Trophoblast cell (in vitro differentiated cells and primary cell): ENCODE results near the gene IL13RA1.
"Not testable (repeated sequence)": the region's sequence is repeated elsewhere in the genome, so short reads cannot be mapped to it uniquely, and the experiment has no call there.

Source experiments
- DNase-seq, 2 donors: peaks; one replicate each; pipeline ENCODE4 v3.0.0-alpha.2; 2016
- H2AFZ ChIP-seq: 2 replicates; pipeline ENCODE4 v1.6.1; 2013; ENCODE audit warnings: low read length, moderate library complexity, mild to moderate bottlenecking; ENCODE audit not compliant: insufficient read depth, poor library complexity
- H2AK5ac ChIP-seq: 2 replicates; pipeline ENCODE4 v1.6.1; 2013; ENCODE audit warnings: mild to moderate bottlenecking, low read length
- H2BK120ac ChIP-seq: 2 replicates; pipeline ENCODE4 v1.6.1; 2013; ENCODE audit warnings: low read length, mild to moderate bottlenecking, moderate library complexity; ENCODE audit not compliant: insufficient read depth, poor library complexity
- H2BK12ac ChIP-seq: 2 replicates; pipeline ENCODE4 v1.6.1; 2013; ENCODE audit warnings: mild to moderate bottlenecking, low read length, moderate library complexity
- H2BK5ac ChIP-seq: 2 replicates; pipeline ENCODE4 v1.6.1; 2013; ENCODE audit warnings: low read length, low read depth, moderate library complexity, mild to moderate bottlenecking; ENCODE audit not compliant: poor library complexity
- H3K14ac ChIP-seq: 2 replicates; pipeline ENCODE4 v1.6.1; 2013; ENCODE audit warnings: mild to moderate bottlenecking, low read length
- H3K18ac ChIP-seq: 2 replicates; pipeline ENCODE4 v1.6.1; 2013; ENCODE audit warnings: mild to moderate bottlenecking, low read length
- H3K23ac ChIP-seq: 2 replicates; pipeline ENCODE4 v1.6.1; 2013; ENCODE audit warnings: low read length
- H3K27ac ChIP-seq: 2 replicates; pipeline ENCODE4 v1.5.1; 2013; ENCODE audit warnings: low read depth, mild to moderate bottlenecking, inconsistent platforms, low read length, moderate library complexity
- H3K27me3 ChIP-seq: 2 replicates; pipeline ENCODE4 v1.6.1; 2013; ENCODE audit warnings: inconsistent platforms, mild to moderate bottlenecking, low read length, moderate library complexity; ENCODE audit not compliant: insufficient read depth
- H3K36me3 ChIP-seq, 2 experiments: 1 replicate in 1 of 2; 2 replicates in 1 of 2; pipeline ENCODE4 v1.6.1; 2013; ENCODE audit warnings: low read length in 2 of 2, mild to moderate bottlenecking in 2 of 2, moderate library complexity in 1 of 2; ENCODE audit not compliant: insufficient read depth in 2 of 2, control insufficient read depth in 1 of 2
- H3K4ac ChIP-seq: 2 replicates; pipeline ENCODE4 v1.6.1; 2013; ENCODE audit warnings: low read depth, mild to moderate bottlenecking, low read length, moderate library complexity
- H3K4me1 ChIP-seq, 2 experiments: 1 replicate in 1 of 2; 2 replicates in 1 of 2; pipeline ENCODE4 v1.6.1; 2013; ENCODE audit warnings: low read length in 2 of 2, mild to moderate bottlenecking in 2 of 2, moderate library complexity in 1 of 2; ENCODE audit not compliant: insufficient read depth in 2 of 2, control insufficient read depth in 1 of 2
- H3K4me2 ChIP-seq: 2 replicates; pipeline ENCODE4 v1.6.1; 2013; ENCODE audit warnings: inconsistent platforms, mild to moderate bottlenecking, low read length, moderate library complexity
- H3K4me3 ChIP-seq: 2 replicates; pipeline ENCODE4 v1.5.1; 2013; ENCODE audit warnings: mild to moderate bottlenecking, low read depth, low read length, inconsistent platforms
- H3K79me1 ChIP-seq: one replicate; pipeline ENCODE4 v1.6.1; 2013; ENCODE audit warnings: low read length
- H3K79me2 ChIP-seq: 2 replicates; pipeline ENCODE4 v1.6.1; 2013; ENCODE audit warnings: low read length, mild to moderate bottlenecking; ENCODE audit not compliant: control insufficient read depth, insufficient read depth, poor library complexity
- H3K9ac ChIP-seq: 2 replicates; pipeline ENCODE4 v1.6.1; 2013; ENCODE audit warnings: mild to moderate bottlenecking, low read length
- H3K9me3 ChIP-seq: 2 replicates; pipeline ENCODE4 v1.6.1; 2013; ENCODE audit warnings: low read depth, mild to moderate bottlenecking, control low read depth, inconsistent platforms, low read length; ENCODE audit not compliant: insufficient read depth
- H4K12ac ChIP-seq: 2 replicates; pipeline ENCODE4 v1.6.1; 2013; ENCODE audit warnings: low read depth, mild to moderate bottlenecking, low read length, moderate library complexity
- H4K8ac ChIP-seq: 2 replicates; pipeline ENCODE4 v1.6.1; 2013; ENCODE audit warnings: low read depth, mild to moderate bottlenecking, low read length, moderate library complexity
- H4K91ac ChIP-seq: one replicate; pipeline ENCODE4 v1.6.1; 2013; ENCODE audit warnings: low read depth, mild to moderate bottlenecking, low read length, moderate library complexity
- WGBS: extraction: QIAGEN DNeasy Blood & Tissue Kit; methylation state at CpG from one replicate; pipeline ENCODE4 v1.1.7; 2013; ENCODE audit warnings: missing lambda C conversion rate; ENCODE audit not compliant: insufficient read length, insufficient coverage; ENCODE audit errors: extremely low coverage; 5-methylcytosine and 5-hydroxymethylcytosine counted together

Gene IL13RA1

GRCh38 chrX:118727686-118728339, 407 bp downstream of the IL13RA1 start:
- peak; percentile 9 to 18 for DNase-seq
- H3K18ac ChIP-seq = peak overlapping the region; percentile 88
- H2BK12ac ChIP-seq = no peak overlapping the region
- H3K79me2 ChIP-seq = peaks cover 6% of the 10 kb centered on the region
- H3K4me1 ChIP-seq = no peaks in the 10 kb centered on the region
- H3K27me3 ChIP-seq = no peaks in the 10 kb centered on the region
- H3K23ac ChIP-seq = no peak overlapping the region
- H2AK5ac ChIP-seq = no peak overlapping the region
- peak overlapping the region; percentile 75 for H4K12ac ChIP-seq
- H4K91ac ChIP-seq = peak overlapping the region; percentile 85
- peak overlapping the region; percentile 65 for H4K8ac ChIP-seq
- H3K14ac ChIP-seq = peak overlapping the region; percentile 87
- peak overlapping the region; percentile 40 for H3K9ac ChIP-seq
- WGBS = no CpG with 5 or more reads among the region's 73 CpGs
- peak overlapping the region; percentile 79 for H3K4me2 ChIP-seq
- no peaks in the 10 kb centered on the region for H3K9me3 ChIP-seq
- peak overlapping the region; percentile 86 for H2BK5ac ChIP-seq
- H3K4ac ChIP-seq = peak overlapping the region; percentile 86
- no peaks in the 10 kb centered on the region for H3K36me3 ChIP-seq
- peak overlapping the region; percentile 86 for H2BK120ac ChIP-seq
- H3K79me1 ChIP-seq = peaks cover 10% of the 10 kb centered on the region
- peak overlapping the region; percentile 81 for H3K27ac ChIP-seq
- peak overlapping the region; percentile 83 for H2AFZ ChIP-seq
- peak overlapping the region; percentile 77 for H3K4me3 ChIP-seq

DNA sequence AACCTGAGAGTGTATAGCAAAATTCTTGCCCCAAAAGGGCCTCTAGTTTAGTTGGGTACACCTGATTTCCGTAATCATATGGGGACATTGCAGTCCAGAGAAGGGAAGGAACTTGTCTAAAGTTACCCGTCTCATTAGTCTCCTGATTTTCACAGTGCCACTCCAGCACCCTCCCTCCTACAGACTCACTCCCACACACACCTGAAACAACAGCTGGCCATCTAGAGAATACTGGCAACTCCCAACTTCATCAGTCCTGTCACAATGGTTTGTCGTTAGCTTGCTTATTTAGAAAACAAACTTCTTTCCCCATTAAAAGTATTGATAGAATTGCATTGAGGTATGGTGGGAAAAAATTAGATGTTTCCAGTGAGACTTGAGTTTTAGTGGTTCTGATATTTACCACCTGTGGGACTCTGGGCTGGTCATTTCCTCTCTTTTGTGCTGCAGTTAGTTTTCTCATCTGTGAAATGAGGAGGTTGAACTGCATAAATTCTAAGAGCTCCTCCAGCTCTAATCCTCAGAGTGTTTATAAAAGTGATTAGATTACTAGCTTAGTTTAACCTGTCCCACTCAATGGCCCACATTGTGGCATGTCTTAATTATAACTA, 1.7 kb downstream of the IL13RA1 start:
- no peak overlapping the region for H4K12ac ChIP-seq

DNA sequence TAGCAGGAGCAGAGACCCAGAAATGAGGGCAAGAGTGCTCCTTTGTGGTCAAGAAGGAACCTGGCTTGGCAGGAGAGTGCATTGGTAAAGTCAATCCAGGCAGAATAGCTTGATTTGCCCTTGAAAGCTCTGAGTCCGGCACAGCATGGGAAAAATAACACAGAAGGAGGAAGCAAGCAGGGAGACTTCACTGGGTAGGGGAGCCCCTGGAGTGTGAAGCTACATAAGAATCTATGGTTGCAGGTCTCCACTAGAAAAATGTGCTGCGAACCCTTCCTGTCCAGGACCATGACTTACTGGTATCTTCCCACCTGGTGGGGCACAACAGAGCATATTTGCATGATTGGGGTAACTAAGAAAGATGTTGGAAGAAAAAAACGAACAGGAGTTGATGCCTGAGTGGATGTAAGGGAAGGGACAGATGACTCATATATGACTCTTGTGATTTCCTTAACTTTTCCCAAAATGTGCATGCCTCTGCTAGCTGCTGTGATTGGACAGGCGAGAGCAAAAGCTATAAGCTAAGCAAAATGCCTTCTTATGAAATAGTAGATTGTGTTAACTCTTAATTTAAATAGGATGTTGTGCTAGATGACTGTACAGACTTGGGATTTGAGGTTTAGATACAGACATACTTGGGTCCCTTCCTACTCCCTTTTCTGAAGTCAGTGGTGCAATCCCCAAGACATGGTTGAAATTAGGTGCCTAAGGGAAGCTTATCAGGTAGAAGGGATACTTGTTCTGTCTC, 3.3 kb downstream of the IL13RA1 start:
- Histone ChIP-seq H3K23ac (no peak overlapping the region), H4K8ac (no peak overlapping the region), H3K18ac (no peak overlapping the region), H4K12ac (no peak overlapping the region), H2AK5ac (no peak overlapping the region), H3K4me3 (no peak overlapping the region), H3K79me1 (peaks cover 10% of the 10 kb centered on the region), H2BK120ac (no peak overlapping the region), H3K4me2 (no peak overlapping the region), H3K4me1 (no peaks in the 10 kb centered on the region), H3K27me3 (no peaks in the 10 kb centered on the region), H3K79me2 (peaks cover 6% of the 10 kb centered on the region), H3K27ac (no peak overlapping the region), H2AFZ (no peak overlapping the region), H3K14ac (no peak overlapping the region), H4K91ac (no peak overlapping the region), H3K4ac (no peak overlapping the region), H3K9ac (no peak overlapping the region), H3K36me3 (no peaks in the 10 kb centered on the region), H2BK5ac (no peak overlapping the region), H2BK12ac (no peak overlapping the region), H3K9me3 (no peaks in the 10 kb centered on the region)
- no CpG with 5 or more reads among the region's 4 CpGs for WGBS
- DNase-seq = peak in 1 of 2 donors; percentile 18

More for the DNA sequence above, 1.7 kb downstream of the IL13RA1 start:
- H3K18ac ChIP-seq = no peak overlapping the region
- no peak overlapping the region for H2BK12ac ChIP-seq
- H4K91ac ChIP-seq = no peak overlapping the region
- H2AK5ac ChIP-seq = no peak overlapping the region
- no peak for DNase-seq
- peaks cover 10% of the 10 kb centered on the region for H3K79me1 ChIP-seq
- no peak overlapping the region for H3K14ac ChIP-seq
- H2BK120ac ChIP-seq = no peak overlapping the region
- no peak overlapping the region for H3K27ac ChIP-seq
- H3K9me3 ChIP-seq = no peaks in the 10 kb centered on the region
- no peak overlapping the region for H2BK5ac ChIP-seq
- no peak overlapping the region for H3K4ac ChIP-seq
- no peak overlapping the region for H3K23ac ChIP-seq
- no peak overlapping the region for H2AFZ ChIP-seq
- no peak overlapping the region for H3K9ac ChIP-seq
- no peaks in the 10 kb centered on the region for H3K36me3 ChIP-seq
- H3K4me3 ChIP-seq = no peak overlapping the region
- no peaks in the 10 kb centered on the region for H3K27me3 ChIP-seq
- H4K8ac ChIP-seq = no peak overlapping the region
- H3K79me2 ChIP-seq = peaks cover 6% of the 10 kb centered on the region
- H3K4me1 ChIP-seq = no peaks in the 10 kb centered on the region
- H3K4me2 ChIP-seq = no peak overlapping the region
- WGBS = no CpG with 5 or more reads among the region's 3 CpGs

GRCh38 chrX:118732551-118732950, 5.1 kb downstream of the IL13RA1 start:
- not testable (repeated sequence) for H2AFZ ChIP-seq, H3K23ac ChIP-seq, H2BK12ac ChIP-seq, H4K91ac ChIP-seq, H3K4me3 ChIP-seq, H2BK5ac ChIP-seq, H3K27ac ChIP-seq, H3K4me2 ChIP-seq, DNase-seq, H2AK5ac ChIP-seq, H3K79me1 ChIP-seq, H4K12ac ChIP-seq, H3K36me3 ChIP-seq, H3K79me2 ChIP-seq, H4K8ac ChIP-seq, H3K14ac ChIP-seq, H3K9me3 ChIP-seq, H2BK120ac ChIP-seq, H3K18ac ChIP-seq, H3K4me1 ChIP-seq, H3K4ac ChIP-seq, H3K9ac ChIP-seq, H3K27me3 ChIP-seq
- WGBS = no CpG with 5 or more reads among the region's 3 CpGs
